PFSK-1 (cell line): ENCODE results near the gene MBNL1.

Source experiments
- FOXP2 ChIP-seq: optimal IDR thresholded peaks from 2 replicates; pipeline ENCODE3; 2011; ENCODE audit warnings: borderline replicate concordance, control low read depth, inconsistent platforms; ENCODE audit not compliant: insufficient read depth; ENCODE audit errors: extremely low read length, extremely low read depth
- POLR2AphosphoS5 ChIP-seq: IDR thresholded peaks from 2 replicates; pipeline ENCODE4 v1.6.1; 2012; ENCODE audit warnings: low read depth, mild to moderate bottlenecking, control low read depth, low read length, moderate library complexity
- REST ChIP-seq, 2 experiments: IDR thresholded peaks; 2 replicates each; pipeline versions ENCODE4 v1.6.1 to v1.8.0; 2011 to 2012; ENCODE audit warnings: low read depth in 2 of 2, low read length in 2 of 2, control low read depth in 1 of 2, inconsistent platforms in 1 of 2, mild to moderate bottlenecking in 1 of 2, moderate library complexity in 1 of 2; ENCODE audit not compliant: insufficient read depth in 1 of 2
- SIN3A ChIP-seq: IDR thresholded peaks from 2 replicates; pipeline ENCODE4 v1.6.1; 2012; ENCODE audit warnings: mild to moderate bottlenecking, low read length, moderate library complexity, borderline replicate concordance; ENCODE audit not compliant: insufficient read depth
- TAF1 ChIP-seq: IDR thresholded peaks from 2 replicates; pipeline ENCODE4 v1.6.1; 2012; ENCODE audit warnings: low read length, control low read depth, borderline replicate concordance; ENCODE audit not compliant: insufficient read depth

Gene MBNL1

DNA sequence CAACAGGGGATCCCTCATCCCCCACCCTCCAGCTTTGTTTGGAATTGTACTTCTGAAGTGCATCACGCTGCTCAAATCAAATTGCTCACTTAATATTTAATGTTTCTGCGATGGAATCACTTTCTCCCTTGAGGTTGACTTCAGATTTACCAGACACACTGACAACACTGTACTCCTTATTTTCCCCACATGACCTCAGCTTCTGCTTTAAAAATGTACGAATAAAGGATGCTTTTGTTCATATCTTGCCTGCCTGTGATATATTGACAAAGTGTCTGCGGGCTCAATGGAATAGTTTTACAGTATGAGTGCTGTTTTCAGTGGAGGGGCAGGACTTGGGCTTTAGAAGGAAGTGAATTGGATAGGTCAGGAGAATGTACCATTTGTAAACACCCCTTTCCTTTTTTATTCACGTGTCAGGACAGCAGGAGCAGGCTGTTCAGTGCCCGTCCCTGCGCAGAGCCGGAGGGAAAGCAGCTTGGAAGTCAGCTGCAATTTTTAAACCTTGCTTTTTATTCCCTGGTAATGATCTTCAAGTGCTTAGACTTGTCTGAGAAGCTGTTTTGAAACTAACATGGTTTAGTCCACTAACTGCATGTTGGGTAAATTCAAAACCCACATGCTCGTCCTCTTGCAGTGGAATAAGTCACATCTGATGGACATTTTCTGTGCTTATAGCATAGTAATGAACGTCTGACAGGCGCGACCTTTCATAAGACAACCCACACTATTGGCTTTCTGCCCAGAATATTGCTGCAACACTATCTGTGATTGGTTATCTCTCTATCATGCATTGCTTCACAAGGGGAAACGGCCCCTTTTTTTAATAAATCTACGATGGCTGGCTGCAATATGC lies 29.9 kb downstream of the MBNL1 start:
- TF ChIP-seq SIN3A (0 out of 2 replicates have a peak, but pooled peaks have one; percentile 43), POLR2AphosphoS5 (no peak; the same call in 1 of the 2 replicates), TAF1 (peak; percentile 60; the same call in 1 of the 2 replicates)

GRCh38 chr3:152299249-152299976 lies 30.7 kb downstream of the MBNL1 start:
- TF ChIP-seq SIN3A (0 out of 2 replicates have a peak, but pooled peaks have one; percentile 2), REST (IDR thresholded peaks at IDR 0.05; ENCODE audit: insufficient read depth in 1 of 2, low read depth in 2 of 2, low read length in 2 of 2) (no peak)

GRCh38 chr3:152300029-152300731 lies 31.5 kb downstream of the MBNL1 start:
- TF ChIP-seq FOXP2 = no peak
- no peak for TF ChIP-seq REST (IDR thresholded peaks at IDR 0.05; ENCODE audit: insufficient read depth in 1 of 2, low read depth in 2 of 2, low read length in 2 of 2)
- TF ChIP-seq POLR2AphosphoS5 = no peak
- TF ChIP-seq TAF1 = no peak
- TF ChIP-seq SIN3A = no peak

GRCh38 chr3:152301745-152302181 lies 33.0 kb downstream of the MBNL1 start:
- TF ChIP-seq SIN3A (no peak), POLR2AphosphoS5 (no peak), FOXP2 (no peak), REST (IDR thresholded peaks at IDR 0.05; ENCODE audit: insufficient read depth in 1 of 2, low read depth in 2 of 2, low read length in 2 of 2) (no peak)

DNA sequence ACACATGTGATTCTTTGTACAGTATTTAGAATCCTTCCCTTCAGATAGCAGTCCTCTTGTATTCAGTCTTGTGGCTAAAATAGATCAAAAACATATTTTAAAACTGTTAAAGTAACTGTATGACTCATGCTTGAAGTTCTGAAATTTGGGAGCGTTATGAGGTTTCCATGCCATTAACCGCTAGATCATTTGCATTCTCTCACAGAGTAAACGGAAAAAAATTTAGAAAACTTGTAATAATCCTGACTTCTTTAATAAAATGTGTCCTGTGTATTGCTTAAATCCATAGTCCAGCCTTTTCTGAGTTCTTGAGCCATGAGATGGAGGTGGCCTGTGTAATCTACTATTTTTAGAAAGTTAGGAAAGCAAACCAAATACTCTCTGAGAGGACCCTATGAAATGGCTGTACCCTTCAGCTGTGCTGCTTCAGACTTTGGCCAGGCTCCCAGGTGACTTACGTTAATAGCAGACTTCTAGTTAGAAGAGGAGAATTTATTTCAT lies 33.8 kb downstream of the MBNL1 start:
- TF ChIP-seq SIN3A (no peak), TAF1 (no peak), POLR2AphosphoS5 (no peak), FOXP2 (no peak), REST (IDR thresholded peaks at IDR 0.05; ENCODE audit: insufficient read depth in 1 of 2, low read depth in 2 of 2, low read length in 2 of 2) (no peak)
